Uterus (tissue), 2 donors: Measurements from ENCODE around the gene CTDSP2.

Source experiments
- CTCF ChIP-seq, 4 experiments: fragments of 200-600 bp in 2 of 4; fragments of 450-650 bp in 2 of 4; sonication (generic) in 2 of 4; IDR thresholded peaks; one replicate each; pipeline ENCODE4 v1.5.1; 2016 to 2019; ENCODE audit warnings: antibody characterized with exemption in 4 of 4, mild to moderate bottlenecking in 2 of 4, moderate library complexity in 1 of 4
- POLR2A ChIP-seq, 2 donors: fragments of 450-650 bp; IDR thresholded peaks; one replicate each; pipeline ENCODE4 v1.6.1; 2016; ENCODE audit warnings: antibody characterized with exemption in 2 of 2, mild to moderate bottlenecking in 1 of 2, moderate library complexity in 1 of 2

- no peak for TF ChIP-seq CTCF (IDR thresholded peaks at IDR 0.05)
- no peak for TF ChIP-seq POLR2A (IDR thresholded peaks at IDR 0.05)
Observed at GRCh38 chr12:57839996-57840395, 6.5 kb downstream of the CTDSP2 start.
